ENCODE data around the gene LY6G6F. TPM values are rescaled to one million over a fixed set of nuclear protein-coding genes. Genes with fewer than 3 reads are reported as not detected.

LY6G6F gene
- polyA plus RNA-seq, 2 of the 4 experiments (the other 2 are of a cell fraction), result not detected

DNA sequence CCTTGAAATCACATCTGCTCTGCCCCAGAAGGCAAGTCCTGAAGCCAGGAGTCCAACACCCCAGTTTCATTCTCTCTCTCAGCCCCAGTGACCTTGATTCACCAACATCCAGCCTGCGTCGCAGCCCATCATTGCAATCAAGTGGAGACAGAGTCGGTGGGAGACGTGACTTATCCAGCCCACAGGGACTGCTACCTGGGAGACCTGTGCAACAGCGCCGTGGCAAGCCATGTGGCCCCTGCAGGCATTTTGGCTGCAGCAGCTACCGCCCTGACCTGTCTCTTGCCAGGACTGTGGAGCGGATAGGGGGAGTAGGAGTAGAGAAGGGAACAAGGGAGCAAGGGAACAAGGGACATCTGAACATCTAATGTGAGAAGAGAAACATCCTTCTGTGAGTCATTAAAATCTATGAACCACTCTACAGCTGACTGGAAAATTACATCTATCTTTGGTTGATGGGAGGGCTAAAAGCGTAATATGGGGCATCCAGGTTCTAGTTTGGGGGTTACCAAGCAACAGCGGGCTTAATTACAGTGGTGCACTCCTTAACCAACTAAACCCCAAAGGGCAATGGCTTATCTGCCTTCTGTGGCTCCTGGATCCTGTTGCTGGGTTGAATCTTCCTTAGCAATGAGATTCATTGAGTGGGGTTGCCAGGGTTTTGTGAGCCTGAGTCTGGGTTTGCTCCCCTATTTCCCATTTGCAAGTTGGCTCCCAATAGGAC, 11.0 kb downstream of the LY6G6F start (continued):
- TF ChIP-seq ESRRA (IDR thresholded peaks at IDR 0.05; ENCODE audit: borderline replicate concordance, low read length), result no peak

DNA sequence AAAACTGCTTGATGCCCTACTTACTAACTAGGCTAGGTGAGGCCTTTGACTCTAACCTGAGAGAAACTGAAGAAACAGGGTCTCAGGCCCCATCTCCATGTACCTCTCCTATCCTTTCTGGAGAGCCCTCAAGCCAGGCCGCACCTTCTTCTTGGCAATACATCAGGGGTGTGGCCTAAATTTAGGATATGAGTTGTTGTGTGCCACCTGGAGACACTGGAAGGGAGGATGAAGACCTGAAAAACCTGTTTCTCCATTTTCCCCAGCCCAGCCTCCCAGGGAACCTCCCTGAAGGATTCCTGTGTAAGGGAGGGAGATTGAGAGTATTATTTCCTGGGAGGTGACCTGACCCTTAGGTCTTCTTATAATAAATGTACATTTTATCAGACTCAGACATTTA, 11.6 kb downstream of the LY6G6F start:
- Histone ChIP-seq H3K9me3 (no peaks in the 10 kb centered on the region), H3K4me3 (no peak overlapping the region), H3K4me2 (no peak overlapping the region), H3K27ac (no peak overlapping the region), H3K4me1 (no peaks in the 10 kb centered on the region)
- WGBS (ENCODE audit: missing lambda C conversion rate), result 83% methylated on average over 1 of the region's 1 CpG
- FAIRE-seq (no peak), ATAC-seq (no peak), DNase-seq (ENCODE audit: low read depth in 1 of 2, low spot score in 1 of 2) (no peak)
- ChIA-PET POLR2A (no interaction called here), CTCF (no interaction called here)
- TF ChIP-seq, protein P1, sequence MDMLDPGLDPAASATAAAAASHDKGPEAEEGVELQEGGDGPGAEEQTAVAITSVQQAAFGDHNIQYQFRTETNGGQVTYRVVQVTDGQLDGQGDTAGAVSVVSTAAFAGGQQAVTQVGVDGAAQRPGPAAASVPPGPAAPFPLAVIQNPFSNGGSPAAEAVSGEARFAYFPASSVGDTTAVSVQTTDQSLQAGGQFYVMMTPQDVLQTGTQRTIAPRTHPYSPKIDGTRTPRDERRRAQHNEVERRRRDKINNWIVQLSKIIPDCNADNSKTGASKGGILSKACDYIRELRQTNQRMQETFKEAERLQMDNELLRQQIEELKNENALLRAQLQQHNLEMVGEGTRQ (IDR thresholded peaks at IDR 0.05), result no peak
- no peak for TF ChIP-seq SREBF2 (IDR thresholded peaks at IDR 0.05)

DNA sequence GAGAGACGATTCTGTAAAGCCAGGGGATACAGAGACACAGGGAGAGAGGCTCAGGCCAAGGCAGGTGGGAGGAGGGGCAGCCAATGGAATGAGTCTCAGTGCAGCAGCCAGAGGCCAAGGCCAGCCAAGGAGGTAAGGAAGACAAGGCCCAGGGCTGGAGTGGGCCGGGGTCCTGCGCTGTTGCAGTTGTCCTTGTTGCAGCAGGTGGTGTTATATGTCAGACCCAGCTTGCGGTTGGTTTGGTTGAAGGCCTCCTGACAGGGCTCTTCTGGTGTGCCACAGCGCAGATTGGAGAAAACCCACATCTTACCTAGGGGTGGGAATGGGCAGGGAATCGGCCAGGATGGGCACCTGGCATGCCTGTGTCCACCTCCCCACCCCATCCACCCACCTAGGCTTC, 12.3 kb downstream of the LY6G6F start:
- no peak for ATAC-seq
- TF ChIP-seq POLR2AphosphoS2 (conservative IDR thresholded peaks at IDR 0.05; ENCODE audit: low read length) (no peak), NPAS2 (CRISPR knock-in tag; IDR thresholded peaks at IDR 0.05; ENCODE audit: borderline replicate concordance) (no peak), ESRRA (IDR thresholded peaks at IDR 0.05; ENCODE audit: borderline replicate concordance, low read length) (no peak), RARB (CRISPR knock-in tag; IDR thresholded peaks at IDR 0.05) (no peak), HOXB13 (CRISPR knock-in tag; IDR thresholded peaks at IDR 0.05; ENCODE audit: low read depth) (no peak), JUNB (IDR thresholded peaks at IDR 0.05) (no peak), EHF (CRISPR knock-in tag; IDR thresholded peaks at IDR 0.05) (no peak), ZSCAN20 (CRISPR knock-in tag; IDR thresholded peaks at IDR 0.05) (no peak), RCOR1 (IDR thresholded peaks at IDR 0.05; ENCODE audit: low read depth, low read length) (no peak), KDM5A (IDR thresholded peaks at IDR 0.05) (no peak), HOXA7 (CRISPR knock-in tag; IDR thresholded peaks at IDR 0.05) (no peak), POLR2A (IDR thresholded peaks at IDR 0.05; ENCODE audit: low read length) (no peak), TP53 (CRISPR knock-in tag; IDR thresholded peaks at IDR 0.05) (no peak), GATA3 (IDR thresholded peaks at IDR 0.05; ENCODE audit: borderline replicate concordance) (no peak)
- TF ChIP-seq, protein P2, sequence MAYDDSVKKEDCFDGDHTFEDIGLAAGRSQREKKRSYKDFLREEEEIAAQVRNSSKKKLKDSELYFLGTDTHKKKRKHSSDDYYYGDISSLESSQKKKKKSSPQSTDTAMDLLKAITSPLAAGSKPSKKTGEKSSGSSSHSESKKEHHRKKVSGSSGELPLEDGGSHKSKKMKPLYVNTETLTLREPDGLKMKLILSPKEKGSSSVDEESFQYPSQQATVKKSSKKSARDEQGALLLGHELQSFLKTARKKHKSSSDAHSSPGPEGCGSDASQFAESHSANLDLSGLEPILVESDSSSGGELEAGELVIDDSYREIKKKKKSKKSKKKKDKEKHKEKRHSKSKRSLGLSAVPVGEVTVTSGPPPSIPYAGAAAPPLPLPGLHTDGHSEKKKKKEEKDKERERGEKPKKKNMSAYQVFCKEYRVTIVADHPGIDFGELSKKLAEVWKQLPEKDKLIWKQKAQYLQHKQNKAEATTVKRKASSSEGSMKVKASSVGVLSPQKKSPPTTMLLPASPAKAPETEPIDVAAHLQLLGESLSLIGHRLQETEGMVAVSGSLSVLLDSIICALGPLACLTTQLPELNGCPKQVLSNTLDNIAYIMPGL (CRISPR knock-in tag; IDR thresholded peaks at IDR 0.05; ENCODE audit: borderline replicate concordance), result no peak
- TF ChIP-seq, protein P3, sequence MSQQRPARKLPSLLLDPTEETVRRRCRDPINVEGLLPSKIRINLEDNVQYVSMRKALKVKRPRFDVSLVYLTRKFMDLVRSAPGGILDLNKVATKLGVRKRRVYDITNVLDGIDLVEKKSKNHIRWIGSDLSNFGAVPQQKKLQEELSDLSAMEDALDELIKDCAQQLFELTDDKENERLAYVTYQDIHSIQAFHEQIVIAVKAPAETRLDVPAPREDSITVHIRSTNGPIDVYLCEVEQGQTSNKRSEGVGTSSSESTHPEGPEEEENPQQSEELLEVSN (IDR thresholded peaks at IDR 0.05; ENCODE audit: borderline replicate concordance, low read depth), result no peak
- TF ChIP-seq, protein P1 (IDR thresholded peaks at IDR 0.05), result no peak
- ChIA-PET CTCF (no interaction called here), POLR2A (no interaction called here)
- 65% methylated on average over 6 of the region's 6 CpGs for WGBS (ENCODE audit: missing lambda C conversion rate)
- H3K9me3 ChIP-seq, result no peaks in the 10 kb centered on the region
- H3K4me2 ChIP-seq, result no peak overlapping the region
- DNase-seq (ENCODE audit: low read depth in 1 of 2, low spot score in 1 of 2), result no peak
- no peak overlapping the region for H3K27ac ChIP-seq
- FAIRE-seq, result no peak
- no peaks in the 10 kb centered on the region for H3K4me1 ChIP-seq
- no peak overlapping the region for H3K4me3 ChIP-seq
